Stimulated activated CD8-positive, alpha-beta memory T cell treated with anti-CD3 and anti-CD28 coated beads, Interleukin-7, amount 100 ng/mL, for 24 hours (primary cell): Measurements from ENCODE around the gene TUBGCP2.
"Not testable (repeated sequence)": the region's sequence is repeated elsewhere in the genome, so short reads cannot be mapped to it uniquely, and the experiment has no call there.

ENCODE experiments used
- DNase-seq: peaks from one replicate; pipeline ENCODE4 v3.0.0-alpha.2; 2020; ENCODE audit warnings: low read depth

TUBGCP2 gene

DNA sequence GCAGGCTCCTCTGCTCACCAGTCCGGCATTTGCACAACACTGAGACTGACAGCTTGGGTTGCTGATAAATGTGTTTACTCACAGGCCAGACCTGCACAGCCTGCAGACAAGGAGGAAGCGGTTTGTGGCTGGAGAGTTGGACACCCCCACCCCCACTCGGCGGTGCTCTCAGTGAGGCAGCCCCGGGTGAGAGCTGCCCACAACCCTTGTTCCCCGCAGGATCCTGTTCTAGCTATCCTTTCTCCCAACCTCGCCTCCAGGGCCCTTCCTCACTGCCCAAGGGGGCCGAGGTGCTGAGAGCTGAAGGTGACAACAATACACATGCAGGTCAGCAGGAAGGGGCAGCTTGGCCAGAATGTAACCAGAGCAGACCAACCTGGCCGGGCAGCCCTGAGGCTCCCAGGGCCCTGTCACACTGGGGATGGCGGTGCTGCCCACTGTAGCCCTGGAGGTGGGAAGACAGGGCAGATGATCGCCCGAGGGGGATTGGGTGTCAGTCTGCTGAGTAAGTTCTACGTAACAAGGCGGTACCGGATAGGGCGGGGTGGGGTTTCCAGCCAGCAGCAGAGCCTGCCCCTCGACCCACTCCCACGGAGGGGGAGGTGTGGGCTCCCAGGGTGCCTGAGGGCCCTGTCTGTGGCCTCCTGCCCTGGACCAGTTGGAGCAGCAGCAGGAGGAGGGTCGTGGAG is 30.0 kb downstream of the TUBGCP2 start:
- peak; percentile 35 for DNase-seq

DNA sequence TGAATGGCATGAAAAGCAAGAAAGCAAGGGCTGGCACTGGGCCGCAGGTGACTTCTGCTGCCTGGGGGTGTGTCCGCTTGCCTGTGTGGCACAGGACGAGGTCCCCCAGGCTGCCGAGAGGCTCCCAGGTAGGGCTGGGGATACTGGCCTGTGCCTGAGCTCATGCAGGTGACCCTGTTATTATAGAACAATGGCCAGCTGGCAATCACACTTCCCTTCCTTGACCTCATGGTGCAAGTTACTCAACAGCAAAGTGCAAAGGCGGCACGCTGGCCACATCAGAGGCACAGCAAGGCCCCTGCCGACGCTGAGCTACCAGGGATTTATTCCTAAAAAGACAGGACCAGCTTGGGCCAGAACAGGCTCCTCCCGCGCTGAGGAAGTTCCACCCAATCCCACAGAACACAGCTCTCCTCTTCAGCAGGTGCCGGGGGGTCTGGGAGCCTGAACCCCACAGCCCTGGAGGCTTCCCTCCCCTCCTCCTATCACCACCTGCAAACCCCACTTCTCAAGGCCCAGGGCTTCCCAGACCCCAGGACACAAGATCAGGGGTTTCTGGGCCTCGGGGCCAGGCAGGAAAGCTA is 30.6 kb downstream of the TUBGCP2 start:
- DNase-seq, result no peak

DNA sequence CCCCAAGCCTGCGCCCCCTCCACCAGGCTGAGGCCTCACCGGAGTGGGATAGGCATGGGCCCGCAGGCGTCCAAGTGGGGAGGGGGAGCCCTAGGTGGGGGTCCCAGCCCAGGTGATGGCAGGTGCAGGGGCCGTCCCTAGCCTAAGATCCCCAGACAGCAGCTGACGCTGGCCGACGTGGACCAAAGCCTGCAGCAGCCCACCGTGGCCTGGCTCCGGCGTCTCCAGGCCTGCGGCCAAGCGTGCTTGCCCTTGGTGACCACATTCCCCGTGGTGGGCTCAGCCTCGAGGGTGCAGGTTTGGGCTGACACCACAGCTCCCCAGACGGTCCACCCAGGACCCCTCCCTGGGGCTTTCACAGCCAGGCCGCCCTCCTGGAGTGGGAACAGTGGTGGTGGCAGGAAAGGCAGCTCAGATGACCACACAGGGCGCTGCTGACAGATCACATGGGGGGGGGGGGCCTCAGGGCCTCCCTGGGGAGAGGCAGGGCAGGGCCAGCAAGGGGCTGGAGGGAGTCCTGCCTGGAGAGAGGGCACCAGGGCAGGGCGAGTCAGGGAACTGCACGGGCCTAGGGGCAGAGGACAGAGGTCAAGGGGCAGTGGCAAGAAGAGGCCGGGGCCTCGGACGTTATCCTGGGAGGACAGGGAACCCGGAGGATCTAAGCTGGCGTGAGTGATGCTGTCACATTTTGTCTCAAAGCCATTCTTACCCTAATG is 31.2 kb downstream of the TUBGCP2 start:
- DNase-seq, result no peak

DNA sequence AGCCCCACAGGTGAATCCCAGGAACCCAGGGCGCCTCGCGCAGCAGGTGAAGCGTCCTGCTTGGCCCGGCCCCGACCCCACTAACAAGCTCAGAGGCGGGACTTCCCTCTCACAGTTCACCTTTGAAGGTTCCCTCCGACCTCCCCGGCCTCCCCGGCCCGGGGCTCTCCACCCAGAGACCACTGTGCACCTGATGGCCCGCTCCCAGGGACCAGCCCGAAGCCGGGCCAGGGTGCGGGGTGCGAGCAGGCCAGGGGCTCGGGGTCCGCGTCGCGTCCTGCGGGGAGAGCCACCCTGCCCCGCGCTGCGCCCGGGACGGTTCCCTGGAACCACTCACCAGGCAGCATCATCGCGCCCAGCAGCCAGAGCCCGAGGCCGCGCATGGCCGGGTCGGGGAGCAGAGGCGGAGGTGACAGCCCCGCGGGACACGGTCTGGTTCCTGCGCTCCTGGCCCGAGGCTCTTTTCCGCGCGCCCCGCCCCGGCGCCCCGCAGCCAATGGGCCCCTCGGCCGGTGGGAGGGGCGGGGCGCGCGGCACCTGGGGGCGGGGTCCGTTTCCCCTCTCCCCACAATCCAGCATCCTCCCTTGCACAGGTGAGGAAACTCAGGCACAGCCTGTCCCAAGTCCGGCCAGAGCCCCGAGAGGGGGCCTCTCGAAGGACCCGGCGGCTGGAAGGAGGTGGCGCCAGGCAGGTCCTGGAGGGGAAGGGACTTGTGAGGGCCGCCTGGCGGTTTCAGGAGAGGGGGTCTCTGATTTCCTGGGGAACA is 32.1 kb downstream of the TUBGCP2 start, which contains the start of gene ADAM8:
Gene ADAM8 (minus strand): TSS at position 434 of the 767 bp plus-strand sequence. CDS start 51 bp downstream, at position 383.
- peak; percentile 48 for DNase-seq

DNA sequence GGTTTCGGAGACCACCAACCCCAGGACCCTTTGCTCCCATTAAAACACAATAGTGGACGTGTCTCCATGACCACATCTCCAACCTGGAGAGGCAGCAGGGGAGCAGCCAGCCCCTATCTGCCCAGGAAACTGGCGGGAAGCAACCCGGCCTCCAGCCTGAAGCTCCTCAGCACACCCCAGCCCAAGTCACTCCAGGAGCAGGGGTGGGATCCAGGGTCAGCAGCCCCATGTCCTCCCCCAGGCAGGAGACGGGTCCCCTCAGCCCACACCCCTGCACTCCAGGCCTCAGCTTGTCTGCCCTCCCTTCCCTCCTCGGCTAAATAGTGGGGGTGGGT is 32.6 kb downstream of the TUBGCP2 start:
- DNase-seq, result no peak

DNA sequence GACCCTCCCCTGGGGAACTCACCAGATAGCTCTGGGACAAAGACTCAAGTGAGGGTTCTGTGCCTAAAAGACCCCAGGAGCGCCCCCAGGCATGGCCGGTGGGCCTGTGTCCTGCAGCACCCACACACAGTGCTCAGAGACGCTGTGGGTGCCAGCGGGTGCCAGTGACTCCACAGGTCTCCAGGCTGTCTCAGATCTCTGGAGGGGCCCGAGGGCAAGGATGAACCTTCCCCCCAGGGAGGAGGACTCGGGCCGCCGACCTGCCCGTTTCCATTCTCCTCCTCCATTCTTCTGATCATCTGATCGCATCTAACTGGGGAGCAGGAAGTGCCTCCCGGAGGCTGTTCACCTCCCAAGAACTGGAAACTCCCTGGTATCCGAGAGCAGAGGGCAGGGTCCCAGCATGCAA is 33.0 kb downstream of the TUBGCP2 start:
- no peak for DNase-seq

DNA sequence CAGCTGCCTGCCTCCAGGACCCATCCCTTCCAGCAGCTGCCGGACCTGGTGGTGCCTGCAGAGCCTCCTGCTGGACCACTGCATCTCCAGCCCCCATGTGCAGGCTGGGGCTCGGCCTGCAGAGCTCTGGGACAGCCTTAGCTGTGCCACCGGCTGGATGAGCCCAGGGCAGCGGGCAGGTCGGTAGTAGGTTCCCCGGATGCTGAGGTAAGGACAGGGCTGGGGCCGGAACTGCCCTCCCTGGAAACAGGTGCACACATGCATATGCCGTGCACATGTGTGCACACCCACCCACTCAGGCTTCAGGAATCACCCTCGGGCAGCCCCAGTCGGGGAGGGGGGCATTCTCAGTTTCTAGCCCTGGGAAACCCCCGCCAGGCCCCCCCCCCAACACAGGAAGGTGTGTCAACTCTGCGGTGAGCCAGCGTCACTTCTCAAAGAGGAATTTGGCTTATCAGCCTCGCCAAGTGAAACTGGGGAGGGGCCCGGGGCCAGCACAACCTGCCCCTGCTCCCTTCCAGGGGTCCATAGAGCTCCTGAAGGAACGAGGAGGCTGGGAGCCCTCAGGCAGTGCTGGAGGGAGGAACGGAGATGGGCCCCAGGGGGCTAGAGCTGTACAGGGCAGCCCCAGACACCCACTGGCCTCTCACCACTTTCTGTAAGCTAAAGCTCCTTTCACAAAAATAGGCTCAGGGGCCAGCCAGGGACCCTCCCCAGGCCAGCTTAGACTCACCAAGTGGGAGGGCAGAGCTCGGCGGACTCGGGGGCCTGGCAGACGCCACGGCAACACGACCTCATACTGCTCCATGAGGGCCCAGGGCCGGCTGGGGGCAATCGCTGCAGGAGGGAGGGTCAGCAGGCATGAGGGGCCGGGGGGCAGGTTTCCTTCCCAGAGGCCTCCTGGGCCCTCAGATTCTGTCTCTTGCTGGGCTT is 33.7 kb downstream of the TUBGCP2 start:
- peak; percentile 65 for DNase-seq

DNA sequence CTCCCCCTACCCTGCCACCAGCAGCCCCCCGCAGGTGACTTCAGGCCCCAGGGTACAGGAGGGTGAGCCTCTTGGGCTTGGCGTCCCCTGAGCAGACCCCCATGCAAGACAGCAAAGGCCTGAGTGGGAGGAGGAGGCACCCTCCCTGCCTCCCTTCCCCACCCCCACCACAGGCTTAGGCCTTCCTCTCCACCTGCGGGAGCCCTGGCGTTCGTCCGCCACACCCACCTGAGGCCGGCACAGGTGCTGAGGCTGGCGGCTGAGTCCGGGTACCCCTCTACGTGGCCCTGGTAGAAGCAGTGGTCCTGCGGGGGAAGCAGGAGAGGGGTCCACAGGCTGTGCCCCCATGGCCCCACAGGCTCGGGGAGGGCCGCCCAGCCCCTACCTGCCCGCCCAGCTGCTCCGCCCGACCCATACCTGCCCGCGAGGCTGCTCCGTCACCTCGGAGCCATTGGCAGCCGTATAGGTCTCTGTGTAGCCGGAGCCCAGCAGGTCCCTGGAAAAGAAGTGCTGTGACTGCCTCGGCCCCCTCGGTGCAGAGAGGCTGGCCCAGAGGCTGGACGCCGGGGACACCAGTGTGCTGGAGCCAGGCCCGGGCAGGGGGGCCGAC is 35.0 kb downstream of the TUBGCP2 start:
- DNase-seq, result no peak

DNA sequence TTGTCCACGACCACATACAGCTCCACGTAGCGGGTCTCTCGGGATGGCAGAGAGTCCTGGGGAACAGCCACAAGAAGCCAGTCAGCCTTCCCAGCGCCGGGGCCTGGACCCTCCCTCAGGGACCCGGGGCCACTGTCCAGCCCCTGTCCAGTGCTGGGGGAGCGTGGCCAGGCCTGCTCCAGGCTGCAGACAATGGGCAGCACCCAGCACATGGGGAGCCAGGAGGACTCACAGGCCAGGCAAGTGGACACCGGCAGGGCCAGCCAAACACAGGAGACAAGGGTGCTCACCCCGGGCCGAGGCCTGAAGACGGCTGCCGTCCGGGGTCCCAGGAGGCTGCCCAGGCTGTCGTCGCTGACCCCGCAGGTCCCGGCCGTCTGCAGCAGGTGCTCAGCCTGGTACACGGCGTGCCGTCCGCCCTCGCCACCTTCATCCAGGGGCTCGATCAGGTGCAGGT is 35.7 kb downstream of the TUBGCP2 start:
- no peak for DNase-seq

DNA sequence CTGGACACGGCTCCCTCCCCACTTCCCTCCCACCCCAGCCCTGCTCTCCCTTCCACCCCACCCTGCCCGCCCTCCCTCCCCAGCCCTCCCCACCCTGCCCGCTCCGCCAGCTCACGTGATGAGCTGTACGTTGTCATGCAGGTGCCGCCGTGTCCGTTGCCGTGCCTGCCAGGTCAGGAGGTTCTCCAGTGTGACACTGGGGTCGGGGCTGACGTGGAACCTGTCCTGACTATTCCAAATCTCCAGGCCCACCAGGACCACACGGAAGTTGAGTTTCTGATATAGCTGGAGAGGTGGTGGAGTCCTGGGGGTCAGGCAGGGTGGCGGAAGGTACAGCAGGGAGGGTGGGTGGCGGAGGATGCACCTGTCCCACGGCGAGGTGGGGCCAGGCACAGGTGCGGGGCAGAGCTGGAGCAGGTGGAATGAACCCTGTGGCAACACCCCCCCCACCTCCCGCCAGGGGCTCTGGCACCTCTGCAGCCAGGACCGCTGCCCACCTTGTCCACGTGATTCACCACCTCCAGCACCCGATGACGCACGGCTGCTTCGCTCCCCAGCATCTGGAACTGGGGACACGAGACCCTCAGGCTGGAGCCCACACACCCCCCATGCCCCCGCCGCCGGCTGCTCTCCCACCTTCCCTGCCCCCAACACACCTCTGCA is 36.2 kb downstream of the TUBGCP2 start:
- DNase-seq, result no peak

DNA sequence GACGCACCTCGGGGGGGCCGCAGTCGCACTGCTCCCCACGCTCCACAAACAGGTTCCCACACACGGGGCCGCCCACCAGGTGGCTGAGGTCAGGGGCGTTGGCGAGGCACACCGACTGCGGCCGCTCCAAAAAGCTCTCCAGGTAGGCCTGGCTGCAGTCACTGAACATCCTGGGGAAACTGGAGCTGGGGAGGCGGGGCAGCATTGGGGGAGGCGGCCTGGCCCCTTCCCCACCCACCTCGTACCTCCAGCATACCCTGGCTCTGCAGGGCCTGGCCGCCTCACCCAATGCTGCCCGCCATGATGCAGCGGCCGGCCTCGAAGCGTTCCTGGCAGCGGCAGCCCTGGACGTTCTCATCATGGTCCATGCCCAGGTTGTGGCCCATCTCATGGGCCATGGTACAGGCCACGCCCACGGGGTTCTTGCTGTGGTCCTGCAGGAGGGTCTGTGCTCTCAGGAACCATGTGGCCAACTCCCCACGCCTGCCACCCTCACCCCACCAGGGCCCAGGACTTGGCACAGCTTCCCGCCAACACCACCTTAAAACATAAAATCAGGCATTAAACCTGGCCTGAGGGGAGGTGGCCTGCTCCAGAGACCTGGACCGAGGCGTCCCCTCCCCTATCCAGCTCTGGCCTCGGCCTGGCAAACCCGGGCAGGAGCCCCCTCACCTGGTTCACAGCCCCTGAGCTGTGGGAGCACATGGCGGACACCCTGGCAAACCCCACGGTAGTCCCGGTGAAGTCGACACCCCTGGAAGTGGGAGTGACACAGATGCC is 37.0 kb downstream of the TUBGCP2 start:
- DNase-seq, result no peak

DNA sequence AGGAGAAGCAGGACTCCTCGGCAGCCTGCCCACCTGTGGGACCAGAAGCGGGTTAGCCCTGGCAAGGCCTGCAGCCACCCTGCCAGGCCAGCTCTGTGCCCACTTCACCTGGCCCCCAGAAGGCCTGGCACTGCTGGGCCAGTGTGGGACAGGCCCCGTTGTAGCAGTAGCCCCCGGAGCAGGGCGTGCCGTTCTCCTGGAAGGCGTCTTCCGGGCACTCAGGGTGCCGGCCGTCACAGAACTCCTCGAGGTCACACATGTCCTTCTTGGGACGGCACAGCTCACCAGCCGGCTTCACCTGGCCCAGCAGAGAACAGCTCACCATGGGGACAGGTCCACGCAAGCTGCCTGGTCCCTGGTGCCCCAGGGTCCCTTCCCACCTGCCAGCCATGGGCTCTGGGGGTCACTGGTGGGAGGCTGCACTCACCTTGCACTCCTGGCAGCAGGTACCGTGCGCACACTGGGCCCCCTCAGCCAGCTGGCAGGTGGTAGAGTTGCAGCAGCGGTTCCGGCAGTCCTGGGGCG is 37.8 kb downstream of the TUBGCP2 start:
- DNase-seq, result no peak

DNA sequence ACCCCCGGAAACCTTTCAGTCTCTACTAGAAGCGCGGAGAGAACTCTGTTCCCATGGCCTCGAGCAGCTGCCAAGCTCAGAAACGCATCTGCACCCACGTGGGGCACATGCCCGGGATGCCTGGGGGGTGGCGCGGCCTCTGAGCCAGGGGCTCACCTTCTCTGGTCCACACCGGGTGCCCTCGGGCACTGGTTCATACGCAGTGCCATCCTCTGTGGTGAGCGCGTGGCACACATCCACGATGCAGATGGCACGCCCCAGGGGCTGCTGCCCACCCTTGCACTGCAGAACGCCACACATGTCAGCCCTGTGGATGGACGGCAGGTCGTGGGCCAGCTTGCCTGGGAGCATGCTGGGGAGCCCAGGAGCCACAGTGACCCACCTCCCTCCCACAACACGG is 38.5 kb downstream of the TUBGCP2 start:
- no peak for DNase-seq

DNA sequence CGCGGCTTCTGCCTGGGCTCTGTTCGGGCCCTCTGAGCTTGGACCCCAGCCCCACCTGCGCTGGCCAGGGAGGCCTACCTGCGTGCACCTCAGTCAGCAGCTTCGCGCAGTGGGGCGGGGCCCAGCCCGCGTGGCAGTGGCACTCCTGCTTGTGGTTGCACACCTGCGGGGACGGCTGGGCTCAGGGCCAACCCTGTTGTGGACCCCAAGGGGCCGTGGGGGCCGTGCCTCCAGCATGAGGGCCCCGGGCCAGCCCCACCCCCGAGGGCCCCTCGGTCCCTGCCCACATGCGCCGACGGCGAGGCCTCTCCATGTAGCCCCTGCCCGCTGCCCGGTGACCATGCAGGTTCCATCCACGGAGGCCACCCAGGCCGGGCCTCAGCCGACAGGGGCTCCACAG is 39.3 kb downstream of the TUBGCP2 start:
- DNase-seq, result no peak

DNA sequence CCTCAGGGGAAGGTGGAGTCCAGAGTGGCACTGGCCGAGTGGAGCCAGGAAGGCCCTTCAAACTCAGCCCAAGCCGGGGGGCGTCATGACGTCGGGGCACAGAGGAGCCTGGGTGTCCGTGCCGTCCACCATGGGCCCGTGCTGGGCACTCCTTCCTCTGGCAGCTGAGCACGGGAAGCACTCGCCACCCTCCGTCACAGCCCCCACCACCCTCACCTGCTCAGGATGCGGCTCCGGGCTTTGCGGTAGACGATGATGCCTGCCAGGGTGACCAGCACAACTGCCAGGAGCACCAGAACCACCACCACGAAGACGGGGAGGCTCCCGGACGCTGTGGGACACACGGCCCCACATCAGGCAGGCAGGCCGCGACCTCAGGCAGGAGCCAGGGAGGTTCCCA is 40.1 kb downstream of the TUBGCP2 start:
- DNase-seq, result no peak

DNA sequence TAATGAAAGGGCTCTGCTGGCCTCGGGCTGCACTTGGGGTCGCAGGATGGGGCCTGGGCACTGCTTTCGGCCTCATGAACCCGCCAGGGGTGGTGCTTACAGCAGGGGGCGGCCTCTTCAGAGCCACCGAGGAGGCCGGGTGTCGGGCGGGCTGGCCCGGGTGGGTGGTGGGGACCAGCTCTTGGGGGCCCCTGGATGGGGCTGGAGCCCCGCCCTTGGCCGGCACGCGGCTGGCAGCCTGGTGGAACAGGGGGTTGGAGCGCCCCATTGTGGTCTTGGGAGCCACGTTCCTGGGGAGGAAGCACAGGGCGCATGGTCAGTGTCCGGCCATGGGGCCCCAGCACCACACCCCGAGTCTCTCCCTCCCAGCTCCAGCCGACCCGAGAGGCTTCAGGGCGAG is 40.8 kb downstream of the TUBGCP2 start:
- no peak for DNase-seq

DNA sequence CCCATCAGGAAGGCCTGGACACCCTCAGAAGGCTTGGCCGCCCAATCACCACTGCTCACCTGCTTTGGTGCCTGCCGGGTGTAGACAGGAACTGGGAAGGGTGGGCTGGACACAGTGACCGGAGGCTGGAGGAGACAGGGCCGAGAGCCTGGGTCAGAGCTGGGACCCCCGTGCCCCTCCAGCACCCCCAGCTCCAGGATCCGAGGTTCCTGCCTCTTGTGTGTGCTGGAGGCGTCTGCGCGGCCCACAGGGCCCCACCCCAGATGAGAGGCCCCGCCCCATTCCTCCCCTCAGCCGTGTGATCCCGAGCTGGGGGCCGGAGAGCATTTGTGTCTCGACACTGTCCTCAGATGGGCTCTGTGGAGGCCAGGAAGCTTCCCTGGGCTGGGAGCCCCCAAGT is 41.4 kb downstream of the TUBGCP2 start:
- no peak for DNase-seq

DNA sequence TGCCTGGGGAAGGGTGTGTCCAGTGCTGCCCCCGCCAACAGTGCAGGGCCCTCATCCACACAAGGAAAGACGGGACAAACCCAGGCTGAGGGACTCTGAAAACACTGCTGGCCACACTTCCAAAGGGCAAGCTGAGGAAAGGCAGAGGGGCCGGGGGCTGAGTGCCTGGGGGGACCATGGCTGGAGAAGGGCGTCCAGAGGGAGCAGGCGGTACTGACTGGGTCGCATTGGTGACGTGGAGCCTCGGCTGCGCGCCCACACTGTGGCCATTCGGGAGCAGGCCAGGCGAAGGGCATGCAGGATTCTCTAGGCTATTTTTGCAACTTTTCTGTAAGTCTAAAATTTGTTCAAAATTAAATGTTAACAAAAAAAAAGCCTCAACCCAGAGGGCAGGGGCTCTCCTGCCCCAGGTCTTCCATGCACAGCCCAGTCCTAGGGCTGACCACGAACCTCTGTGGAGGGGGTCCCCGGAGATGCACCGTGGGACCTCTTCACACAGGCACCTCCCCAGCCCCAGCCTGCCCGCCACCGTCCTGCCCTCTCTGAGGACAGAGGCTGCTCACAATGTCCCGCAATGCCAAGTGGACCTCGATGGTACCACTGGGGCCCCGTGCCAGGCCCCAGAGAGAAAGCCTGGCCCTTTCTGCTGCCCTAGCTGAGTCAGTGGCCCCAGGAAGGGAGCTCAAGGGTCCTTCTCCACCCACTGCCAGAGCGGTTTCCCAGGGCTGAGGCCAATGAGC is 42.4 kb downstream of the TUBGCP2 start:
- no peak for DNase-seq

DNA sequence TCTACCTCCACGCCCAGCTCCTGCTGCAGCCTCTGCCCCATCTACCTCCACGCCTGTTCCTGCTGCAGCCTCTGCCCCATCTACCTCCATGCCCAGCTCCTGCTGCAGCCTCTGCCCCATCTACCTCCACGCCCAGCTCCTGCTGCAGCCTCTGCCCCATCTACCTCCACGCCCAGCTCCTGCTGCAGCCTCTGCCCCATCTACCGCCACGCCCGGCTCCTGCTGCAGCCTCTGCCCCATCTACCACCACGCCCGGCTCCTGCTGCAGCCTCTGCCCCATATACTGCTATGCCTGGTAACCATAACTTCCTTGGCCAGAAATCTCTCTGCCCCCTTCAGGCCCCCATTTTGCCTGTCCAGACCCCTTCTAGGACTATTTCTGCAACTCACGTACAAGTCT is 43.6 kb downstream of the TUBGCP2 start:
- DNase-seq, result not testable (repeated sequence)
